SK-N-SH (cell line): ENCODE measurements around the gene LILRB5.

Experiments
- CTCF ChIP-seq: fragments of 200-600 bp; sonication (generic); IDR thresholded peaks from 2 replicates; pipeline ENCODE4 v1.6.1; 2017; ENCODE audit warnings: antibody characterized with exemption, mild to moderate bottlenecking, moderate library complexity
- MAX ChIP-seq: IDR thresholded peaks from 2 replicates; pipeline ENCODE4 v1.4.0; 2012; ENCODE audit warnings: low read depth
- MXI1 ChIP-seq: IDR thresholded peaks from 2 replicates; pipeline ENCODE4 v1.6.1; 2012; ENCODE audit warnings: mild to moderate bottlenecking, low read depth, low read length, improper control_type of control experiment
- POLR2AphosphoS5 ChIP-seq: IDR thresholded peaks from 2 replicates; pipeline ENCODE4 v1.6.1; 2012; ENCODE audit warnings: low read depth, low read length
- RAD21 ChIP-seq: IDR thresholded peaks from 2 replicates; pipeline ENCODE4 v1.6.1; 2012; ENCODE audit warnings: mild to moderate bottlenecking, low read length
- RCOR1 ChIP-seq: fragments of 150-350 bp; IDR thresholded peaks from 2 replicates; pipeline ENCODE4 v1.6.1; 2017; ENCODE audit warnings: antibody characterized with exemption, low read length
- REST ChIP-seq: IDR thresholded peaks from 2 replicates; pipeline ENCODE4 v1.6.1; 2012; ENCODE audit warnings: mild to moderate bottlenecking, low read depth, low read length, moderate library complexity
- RXRA ChIP-seq: IDR thresholded peaks from 2 replicates; pipeline ENCODE4 v1.4.0; 2012; ENCODE audit warnings: low read depth, mild to moderate bottlenecking, borderline replicate concordance
- SMC3 ChIP-seq: IDR thresholded peaks from 2 replicates; pipeline ENCODE4 v1.6.1; 2012; ENCODE audit warnings: low read depth, low read length, improper control_type of control experiment
- TCF12 ChIP-seq: IDR thresholded peaks from 2 replicates; pipeline ENCODE4 v1.4.0; 2012

- no peak for TF ChIP-seq CTCF
- no peak for TF ChIP-seq REST
- TF ChIP-seq TCF12 = no peak
- no peak for TF ChIP-seq MXI1
- no peak for TF ChIP-seq RCOR1
- no peak for TF ChIP-seq POLR2AphosphoS5
- TF ChIP-seq RXRA = no peak
- TF ChIP-seq MAX = no peak
- TF ChIP-seq SMC3 = no peak
- TF ChIP-seq RAD21 = no peak
These were observed 22.4 kb upstream of the LILRB5 start for GRCh38 chr19:54279406-54279962.
